GM20000 (cell line): ENCODE measurements around the gene GAS5.

Source experiments
- DNase-seq: peaks from one replicate; pipeline ENCODE4 v3.0.0; 2012; ENCODE audit warnings: low spot score
- CTCF ChIP-seq: IDR thresholded peaks from 2 replicates; pipeline ENCODE4 v1.5.1; 2012; ENCODE audit warnings: mild to moderate bottlenecking, control low read depth; ENCODE audit errors: extremely low read depth, missing control alignments

GAS5 gene

GRCh38 chr1:173856014-173856413, 11.8 kb downstream of the GAS5 start:
- no peak for DNase-seq
- TF ChIP-seq CTCF = no peak

- no peak for DNase-seq
- TF ChIP-seq CTCF = no peak
Measured at GRCh38 chr1:173853074-173853473, 14.7 kb downstream of the GAS5 start.

- TF ChIP-seq CTCF = no peak
- DNase-seq = no peak
Measured at GRCh38 chr1:173852105-173852504, 15.7 kb downstream of the GAS5 start.

DNA sequence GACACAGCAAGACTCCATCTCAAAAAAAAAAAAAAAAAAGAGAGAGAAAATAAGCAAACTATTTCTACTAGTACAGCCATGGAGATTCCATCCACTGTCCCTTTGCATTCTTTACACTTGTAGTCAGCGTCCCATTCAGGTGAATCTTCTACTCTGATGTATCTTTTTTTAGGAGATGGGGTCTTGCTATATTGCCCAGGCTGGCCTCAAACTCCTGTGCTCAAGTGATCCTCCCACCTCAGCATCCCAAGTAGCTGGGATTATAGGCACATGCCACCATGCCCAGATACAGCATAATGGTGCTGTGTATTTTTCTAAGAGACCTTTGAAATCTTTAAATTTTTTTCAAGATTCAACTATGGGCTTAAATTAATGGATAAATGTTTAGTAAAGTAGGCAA, 35.0 kb downstream of the GAS5 start:
- TF ChIP-seq CTCF = no peak
- DNase-seq = no peak

- no peak for TF ChIP-seq CTCF
- no peak for DNase-seq
Measured at GRCh38 chr1:173827611-173828010, 40.2 kb downstream of the GAS5 start.

DNA sequence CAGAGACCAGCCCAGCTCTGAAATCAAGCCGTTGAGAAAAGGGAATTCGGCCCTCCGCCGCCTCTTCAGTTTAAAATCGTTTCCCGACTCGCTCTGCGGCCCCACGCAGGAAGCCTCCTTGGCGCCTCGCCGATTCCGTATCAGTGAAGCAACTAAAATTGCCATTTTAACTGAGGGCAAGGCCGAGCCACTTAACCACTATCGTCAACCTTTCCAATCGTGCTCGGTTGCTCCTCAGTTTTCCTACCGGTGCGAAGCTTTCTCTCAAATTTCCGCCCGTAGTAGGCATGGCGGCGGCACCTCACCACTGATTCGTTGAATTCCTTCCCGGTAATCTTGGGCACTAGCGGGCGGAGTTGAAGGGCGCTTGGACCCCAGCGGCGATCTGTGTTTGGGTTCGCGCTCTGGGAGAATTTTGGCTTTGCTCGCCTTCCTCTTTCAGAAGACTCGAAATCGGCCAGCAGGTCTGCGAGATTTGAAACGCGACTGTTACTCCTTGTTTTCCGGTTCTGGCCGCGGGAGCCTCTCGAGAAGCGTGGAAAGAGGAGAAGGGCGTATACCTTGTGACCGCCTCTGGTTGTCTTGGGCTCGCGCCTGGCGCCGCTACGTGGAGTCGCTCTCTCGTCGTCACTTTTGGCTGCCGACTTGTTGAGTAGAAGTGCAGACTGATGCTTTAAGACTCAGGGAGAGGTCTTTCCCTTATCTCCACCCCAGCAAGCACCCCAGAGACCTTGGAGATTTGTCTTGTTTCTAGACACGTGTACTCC, 43.3 kb downstream of the GAS5 start, which contains the start of the genes CENPL and DARS2:
Gene CENPL, minus strand, starts transcription at position 569 of the 767 bp plus-strand sequence. CDS start 13,584 bp downstream, outside the sequence.
Gene DARS2, plus strand, starts transcription at position 359 of the 767 bp plus-strand sequence. CDS start 557 bp downstream, outside the sequence.
- TF ChIP-seq CTCF = no peak
- DNase-seq = peak; percentile 85

DNA sequence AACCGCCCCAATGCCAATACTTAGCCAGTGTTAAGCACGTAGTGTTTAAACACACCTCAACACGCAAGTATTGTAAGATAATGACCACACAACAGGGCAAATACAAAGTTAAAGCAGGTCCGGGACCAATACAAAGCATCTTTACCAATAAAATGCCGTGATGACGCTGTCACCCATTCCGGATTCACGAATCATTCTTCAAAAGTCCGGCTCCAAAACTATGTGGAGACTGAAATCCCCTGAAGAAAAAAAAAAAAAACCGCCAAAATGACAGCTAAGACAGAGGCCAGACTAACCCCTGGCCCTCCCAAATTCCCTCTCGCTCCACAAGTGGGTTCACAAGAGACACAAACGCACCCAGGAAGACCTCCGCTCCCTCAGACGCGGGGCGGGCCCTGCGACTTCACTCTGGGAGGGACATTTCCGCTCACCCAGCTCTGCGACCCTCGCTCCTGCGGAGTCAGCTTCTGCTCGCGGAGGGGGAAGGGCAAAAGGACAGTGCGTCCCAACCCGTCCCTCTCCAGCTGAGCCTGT, 43.9 kb downstream of the GAS5 start:
- DNase-seq = no peak
- no peak for TF ChIP-seq CTCF
